NCI-H748 (cell line): ENCODE results near the gene ARPC1B.
"Not testable (repeated sequence)": the region's sequence is repeated elsewhere in the genome, so short reads cannot be mapped to it uniquely, and the experiment has no call there.

Experiments used
- DNase-seq: peaks from one replicate; lab custom pipeline; 2025; ENCODE audit not compliant: unreplicated experiment; lab: John Stamatoyannopoulos, UW

Gene ARPC1B

GRCh38 chr7:99408379-99409191 lies 34.1 kb downstream of the ARPC1B start, which contains the start of the genes BUD31 and PDAP1:
TSS of gene BUD31 (plus strand) at chr7:99408969. CDS start at chr7:99411093, 2,124 bp downstream.
TSS of gene PDAP1 (minus strand) at chr7:99408597. CDS start at chr7:99408548, 49 bp downstream.
- peak; percentile 96 for DNase-seq

GRCh38 chr7:99409192-99409572 lies 34.7 kb downstream of the ARPC1B start:
- DNase-seq: peak; percentile 23

GRCh38 chr7:99409806-99410205 lies 35.3 kb downstream of the ARPC1B start:
- DNase-seq: peak; percentile 22

- DNase-seq: no peak
These were observed 36.1 kb downstream of the ARPC1B start for GRCh38 chr7:99410635-99411034.

- peak; percentile 54 for DNase-seq
These were observed 41.1 kb downstream of the ARPC1B start for GRCh38 chr7:99415513-99416127.

- no peak for DNase-seq
These were observed 43.7 kb downstream of the ARPC1B start for GRCh38 chr7:99418260-99418659.

DNA sequence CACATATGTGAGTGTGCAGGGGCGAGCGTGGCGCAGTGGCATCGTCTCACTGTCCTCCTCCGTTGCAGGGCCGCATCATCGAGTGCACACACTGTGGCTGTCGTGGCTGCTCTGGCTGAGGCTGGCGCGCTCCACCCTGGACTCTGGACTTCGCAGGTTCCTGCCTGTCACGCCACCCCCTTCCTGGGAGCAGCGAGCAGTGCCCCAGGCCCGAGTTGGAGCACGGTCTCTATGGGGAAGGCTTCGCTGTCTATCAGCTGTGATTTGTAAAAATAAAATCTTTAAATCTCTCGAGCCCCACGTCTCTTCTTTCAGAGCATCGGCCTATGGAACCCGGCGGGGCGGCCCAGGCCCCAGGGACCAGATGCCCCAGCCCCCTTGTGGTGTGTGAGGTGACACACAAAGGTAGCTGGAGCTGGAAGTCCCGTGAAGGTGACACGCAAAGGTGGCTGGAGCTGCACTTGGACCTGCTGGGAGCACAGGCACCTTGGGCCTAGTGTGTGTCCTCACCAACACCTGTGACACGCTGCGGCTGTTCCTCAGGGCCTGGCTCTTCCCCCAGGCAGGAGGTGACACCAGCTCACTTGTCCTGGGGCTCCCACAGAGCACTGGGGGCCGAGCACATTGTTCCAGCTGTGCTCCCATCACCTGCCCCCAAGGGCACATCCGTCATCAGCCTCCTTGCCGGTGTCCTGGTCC lies 44.9 kb downstream of the ARPC1B start:
- no peak for DNase-seq

- DNase-seq: no peak
These were observed 45.7 kb downstream of the ARPC1B start for GRCh38 chr7:99420213-99420612.

GRCh38 chr7:99420986-99421385 lies 46.5 kb downstream of the ARPC1B start:
- no peak for DNase-seq

DNA sequence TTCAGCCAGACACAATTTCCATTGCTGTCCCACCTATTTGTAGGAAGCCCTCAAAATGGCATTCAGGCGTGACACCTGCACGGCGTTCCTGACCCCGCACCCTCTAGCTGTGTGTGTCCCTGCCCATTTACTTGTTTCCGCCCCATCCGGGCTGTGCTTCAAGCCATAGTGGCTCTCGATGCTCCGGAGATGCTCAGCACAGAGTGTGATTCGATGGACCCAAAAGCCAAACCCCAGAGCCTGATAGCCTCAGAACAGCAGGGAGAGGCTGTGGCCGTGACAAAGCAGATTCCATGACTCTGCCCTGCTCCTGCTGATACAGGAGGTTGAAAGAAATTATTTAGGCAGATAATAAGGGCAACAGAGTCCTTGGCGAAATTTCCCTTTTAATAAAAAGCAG lies 47.7 kb downstream of the ARPC1B start:
- DNase-seq: peak; percentile 92

DNA sequence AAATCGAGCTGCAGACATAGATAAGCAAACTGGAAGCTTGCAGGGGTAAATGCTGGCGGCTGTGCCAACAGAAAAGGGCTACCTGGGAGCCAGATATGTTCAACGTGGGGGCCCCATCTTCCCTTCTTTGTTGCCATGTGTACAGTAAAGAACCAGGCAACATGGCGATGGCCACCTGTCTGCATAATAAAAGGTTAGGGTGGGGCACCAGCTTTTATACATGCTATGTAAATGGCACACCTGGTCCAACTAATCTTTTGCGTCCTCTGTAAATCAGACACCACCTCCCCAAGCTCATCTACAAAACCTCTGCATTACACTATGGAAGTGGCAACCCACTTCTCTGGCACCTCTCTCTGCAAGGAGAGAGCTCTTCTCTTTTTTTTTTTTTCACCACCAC lies 48.1 kb downstream of the ARPC1B start:
- DNase-seq: peak; percentile 95

GRCh38 chr7:99424932-99425730 lies 50.6 kb downstream of the ARPC1B start:
- DNase-seq: no peak

DNA sequence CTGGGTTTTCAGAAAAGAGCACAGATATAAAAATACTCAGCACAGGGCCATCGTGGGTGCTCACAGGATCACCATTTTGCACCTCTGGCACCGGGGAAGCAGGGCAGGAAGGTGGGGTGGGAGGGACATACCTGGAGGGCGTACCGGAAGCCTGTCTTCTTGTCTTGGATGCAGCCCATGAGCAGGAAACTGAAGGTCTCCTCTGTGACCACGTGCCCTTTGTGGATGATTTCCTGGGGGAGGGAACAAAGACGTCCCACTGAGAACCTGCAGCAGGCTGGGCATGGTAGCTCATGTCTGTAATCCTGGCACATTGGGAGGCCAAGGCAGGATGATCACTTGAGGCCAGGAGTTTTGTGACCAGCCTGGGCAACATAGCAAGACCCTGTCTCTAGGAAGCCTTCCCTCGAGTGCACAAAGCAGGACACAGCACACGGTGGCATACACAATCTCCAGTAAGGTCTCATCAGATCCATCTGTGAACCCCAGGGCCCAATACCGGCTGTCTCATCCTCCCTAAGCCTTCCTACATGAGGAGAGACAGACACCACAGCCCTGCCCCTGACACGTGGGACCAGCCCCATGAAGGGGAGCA lies 54.5 kb downstream of the ARPC1B start:
- no peak for DNase-seq

GRCh38 chr7:99429756-99430155 lies 55.2 kb downstream of the ARPC1B start:
- DNase-seq: no peak

GRCh38 chr7:99431756-99432540 lies 57.4 kb downstream of the ARPC1B start:
- DNase-seq: not testable (repeated sequence)

DNA sequence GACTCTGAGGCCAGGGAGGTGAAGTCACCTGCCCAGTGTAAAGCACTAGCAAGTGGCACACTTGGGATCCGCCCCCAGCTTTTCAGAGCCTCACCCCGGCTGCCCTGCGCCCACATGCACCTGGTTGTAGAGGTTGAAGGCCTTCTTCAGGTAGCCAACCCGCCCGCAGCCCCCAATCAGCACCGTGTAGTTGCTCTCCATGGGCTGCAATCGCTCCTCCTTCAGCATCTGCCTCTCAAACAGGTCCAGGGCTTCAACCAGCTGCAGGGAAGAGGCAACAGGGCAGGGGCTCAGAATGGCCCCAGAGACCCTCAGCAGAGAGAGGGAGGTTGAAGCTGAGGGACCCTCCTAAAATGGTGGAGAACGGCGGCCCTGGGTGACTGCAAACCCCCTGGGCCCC lies 58.6 kb downstream of the ARPC1B start:
- DNase-seq: no peak

- peak; percentile 38 for DNase-seq
These were observed 63.5 kb downstream of the ARPC1B start for GRCh38 chr7:99437946-99438572.

- DNase-seq: peak; percentile 94
These were observed 64.3 kb downstream of the ARPC1B start, which contains the start of the genes CPSF4 and PTCD1 for GRCh38 chr7:99438573-99439480. TSS of gene CPSF4 (plus strand) at chr7:99438943. CDS start at chr7:99439083, 140 bp downstream. TSS of gene PTCD1 (minus strand) at chr7:99438798. CDS start at chr7:99435242, 3,556 bp downstream.
